Stomach (tissue), 9 donors: ENCODE results near the gene MYH9. TPM values are rescaled to one million over a fixed set of nuclear protein-coding genes. Genes with fewer than 3 reads are reported as not detected.

Experiments
- DNase-seq, 2 donors: peaks; one replicate each; pipeline versions ENCODE4 v3.0.0 to v3.0.0-alpha.2; 2013 to 2019
- H3K27ac ChIP-seq, 5 donors: fragments of 200-600 bp in 4 of 5; sonication (generic) in 4 of 5; one replicate each; pipeline ENCODE4 v1.5.1; 2013 to 2019; ENCODE audit warnings: mild to moderate bottlenecking in 1 of 5, moderate library complexity in 1 of 5
- H3K27me3 ChIP-seq, 3 donors: fragments of 200-600 bp; sonication (generic); one replicate each; pipeline ENCODE4 v1.5.1; 2017 to 2019; ENCODE audit warnings: mixed run types in 1 of 3
- H3K36me3 ChIP-seq, 4 donors: fragments of 200-600 bp; sonication (generic); 1 replicate in 3 of 4; 2 replicates in 1 of 4; pipeline ENCODE4 v1.5.1; 2016 to 2019
- H3K4me1 ChIP-seq, 4 donors: fragments of 200-600 bp; sonication (generic); one replicate each; pipeline ENCODE4 v1.5.1; 2016 to 2019
- H3K4me3 ChIP-seq, 4 donors: fragments of 200-600 bp; sonication (generic) in 3 of 4; one replicate each; pipeline ENCODE4 v1.5.1; 2016 to 2019; ENCODE audit warnings: mild to moderate bottlenecking in 1 of 4
- H3K9me3 ChIP-seq, 4 donors: fragments of 200-600 bp; sonication (generic); one replicate each; pipeline ENCODE4 v1.5.1; 2016 to 2019
- EP300 ChIP-seq: sonication (generic); formaldehyde crosslinking; IDR thresholded peaks from one replicate; pipeline ENCODE4 v1.6.1; 2017; ENCODE audit warnings: antibody characterized with exemption
- POLR2A ChIP-seq, 4 donors: fragments of 450-650 bp; IDR thresholded peaks; one replicate each; pipeline ENCODE4 v1.6.1; 2016; ENCODE audit warnings: antibody characterized with exemption in 4 of 4, control low read depth in 2 of 4, mild to moderate bottlenecking in 1 of 4, moderate library complexity in 1 of 4
- POLR2AphosphoS5 ChIP-seq, 3 donors: sonication (generic); formaldehyde crosslinking; IDR thresholded peaks; one replicate each; pipeline ENCODE4 v1.6.1; 2016; ENCODE audit warnings: antibody characterized with exemption in 3 of 3
- WGBS, 5 donors: extraction: QIAGEN DNeasy Blood & Tissue Kit in 3 of 5; methylation state at CpG; one replicate each; pipeline versions ENCODE4 v1.1.5 to v1.1.7; 2013 to 2018; 5-methylcytosine and 5-hydroxymethylcytosine counted together
- intact Hi-C: fragments of 100-400 bp; cut with DNase I; formaldehyde crosslinking; loops from one replicate; pipeline ENCODE4 v1.15.1; 2023; ENCODE audit warnings: low total_unique reads
- polyA plus RNA-seq, 3 donors: library from polyadenylated mRNA; stranded (reverse); fragments of 200-250 nt; gene quantifications; one replicate each; pipeline ENCODE4 v1.2.3, GENCODE V29; 2013
- total RNA-seq, 5 donors: library from RNA; depleted of rRNA; stranded (reverse); fragments of >200 nt; gene quantifications; one replicate each; pipeline versions ENCODE4 v1.1.0 to v1.2.3, GENCODE V29; 2014 to 2016
- TF ChIP-seq, protein P1 (sequence below), 7 experiments: fragments of 450-650 bp in 4 of 7; fragments of 200-600 bp in 3 of 7; sonication (generic) in 3 of 7; IDR thresholded peaks; one replicate each; pipeline ENCODE4 v1.5.1; 2016 to 2019; ENCODE audit warnings: antibody characterized with exemption in 7 of 7, control low read depth in 2 of 7, mild to moderate bottlenecking in 1 of 7
- donor health status: healthy with polysubstance abuse.
- donor health status: Bipolar disorder and iron deficiency.
- donor health status: healthy.

The MYH9 gene
- total and polyA plus RNA-seq, 8 donors: 46.7 to 620 (median 197) TPM

DNA sequence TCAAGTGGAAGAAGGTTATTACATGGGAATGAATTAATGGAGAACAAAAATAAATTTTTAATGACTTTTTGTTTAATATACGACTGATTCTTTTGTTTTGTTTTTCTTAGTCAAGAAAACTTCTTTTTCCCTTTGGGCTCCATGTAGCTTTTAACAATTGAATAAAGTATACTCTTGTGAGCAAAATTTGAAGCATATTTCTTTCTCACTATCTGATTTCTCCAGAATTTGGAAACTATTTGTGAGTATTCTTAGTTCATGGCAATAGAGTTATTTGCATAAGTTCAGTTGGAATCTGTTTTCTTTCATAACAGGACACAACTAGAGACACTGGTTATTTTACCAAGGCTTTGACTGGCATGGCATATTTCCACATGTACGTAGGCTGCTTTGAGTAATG is 138.6 kb downstream of the MYH9 start:
- TF ChIP-seq POLR2A (IDR thresholded peaks at IDR 0.05): no peak
- TF ChIP-seq EP300: no peak
- TF ChIP-seq, protein P1, sequence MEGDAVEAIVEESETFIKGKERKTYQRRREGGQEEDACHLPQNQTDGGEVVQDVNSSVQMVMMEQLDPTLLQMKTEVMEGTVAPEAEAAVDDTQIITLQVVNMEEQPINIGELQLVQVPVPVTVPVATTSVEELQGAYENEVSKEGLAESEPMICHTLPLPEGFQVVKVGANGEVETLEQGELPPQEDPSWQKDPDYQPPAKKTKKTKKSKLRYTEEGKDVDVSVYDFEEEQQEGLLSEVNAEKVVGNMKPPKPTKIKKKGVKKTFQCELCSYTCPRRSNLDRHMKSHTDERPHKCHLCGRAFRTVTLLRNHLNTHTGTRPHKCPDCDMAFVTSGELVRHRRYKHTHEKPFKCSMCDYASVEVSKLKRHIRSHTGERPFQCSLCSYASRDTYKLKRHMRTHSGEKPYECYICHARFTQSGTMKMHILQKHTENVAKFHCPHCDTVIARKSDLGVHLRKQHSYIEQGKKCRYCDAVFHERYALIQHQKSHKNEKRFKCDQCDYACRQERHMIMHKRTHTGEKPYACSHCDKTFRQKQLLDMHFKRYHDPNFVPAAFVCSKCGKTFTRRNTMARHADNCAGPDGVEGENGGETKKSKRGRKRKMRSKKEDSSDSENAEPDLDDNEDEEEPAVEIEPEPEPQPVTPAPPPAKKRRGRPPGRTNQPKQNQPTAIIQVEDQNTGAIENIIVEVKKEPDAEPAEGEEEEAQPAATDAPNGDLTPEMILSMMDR (IDR thresholded peaks at IDR 0.05): no peak
- TF ChIP-seq POLR2AphosphoS5 (IDR thresholded peaks at IDR 0.05): no peak
- no peak overlapping the region for H3K4me3 ChIP-seq
- 90 to 96% (median 94%) methylated on average over 2 of the region's 2 CpGs for WGBS, 5 donors
- H3K27me3 ChIP-seq: no peaks in the 10 kb centered on the region
- peak overlapping the region in 2 of 5 donors; percentile 68 to 74 for H3K27ac ChIP-seq
- no peaks in the 10 kb centered on the region for H3K9me3 ChIP-seq
- intact Hi-C loops: no loop called here
- peaks cover 19 to 35% (median 25%) of the 10 kb centered on the region in 4 donors for H3K4me1 ChIP-seq
- no peak for DNase-seq
- no peaks in the 10 kb centered on the region for H3K36me3 ChIP-seq

GRCh38 chr22:36247955-36248354 is 139.8 kb downstream of the MYH9 start:
- Histone ChIP-seq H3K9me3 (no peaks in the 10 kb centered on the region), H3K36me3 (no peaks in the 10 kb centered on the region), H3K4me3 (no peak overlapping the region), H3K4me1 (peaks cover 13 to 32% (median 19%) of the 10 kb centered on the region in 4 donors), H3K27ac (no peak overlapping the region), H3K27me3 (no peaks in the 10 kb centered on the region)
- intact Hi-C loops: no loop called here
- TF ChIP-seq POLR2A (IDR thresholded peaks at IDR 0.05) (no peak), POLR2AphosphoS5 (IDR thresholded peaks at IDR 0.05) (no peak), EP300 (no peak)
- TF ChIP-seq, protein P1 (IDR thresholded peaks at IDR 0.05): no peak
- 45 to 85% (median 70%) methylated on average over 5 of the region's 5 CpGs for WGBS, 5 donors
- no peak for DNase-seq

DNA sequence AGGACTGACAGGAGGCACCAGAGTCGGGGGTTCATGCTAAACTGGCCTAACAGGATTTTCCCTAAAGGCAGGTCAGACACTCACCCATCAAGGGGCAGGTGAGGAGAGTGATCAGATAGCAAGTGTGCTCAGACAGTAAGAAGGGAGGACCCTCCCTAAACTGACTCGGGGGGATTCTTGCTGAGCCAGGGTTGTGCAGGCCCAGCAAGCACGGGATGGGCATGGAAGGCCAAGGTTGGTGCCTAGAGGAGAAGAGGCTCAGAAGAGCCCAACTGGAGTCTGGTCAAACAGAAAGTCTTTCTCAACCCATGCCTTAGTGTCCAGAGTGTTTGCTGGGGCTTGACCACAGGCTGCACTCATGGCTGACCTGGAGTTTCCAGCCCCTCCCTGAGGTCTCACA is 141.0 kb downstream of the MYH9 start:
- no peaks in the 10 kb centered on the region for H3K36me3 ChIP-seq
- peaks cover 7 to 20% (median 11%) of the 10 kb centered on the region in 4 donors for H3K4me1 ChIP-seq
- H3K27me3 ChIP-seq: no peaks in the 10 kb centered on the region
- DNase-seq: no peak
- intact Hi-C loops: no loop called here
- TF ChIP-seq, protein P1 (IDR thresholded peaks at IDR 0.05): no peak
- TF ChIP-seq POLR2AphosphoS5 (IDR thresholded peaks at IDR 0.05) (no peak), POLR2A (IDR thresholded peaks at IDR 0.05) (no peak), EP300 (no peak)
- WGBS, 5 donors: 67 to 79% (median 73%) methylated on average over 3 of the region's 3 CpGs
- no peak overlapping the region for H3K4me3 ChIP-seq
- H3K9me3 ChIP-seq: no peaks in the 10 kb centered on the region
- H3K27ac ChIP-seq: no peak overlapping the region

DNA sequence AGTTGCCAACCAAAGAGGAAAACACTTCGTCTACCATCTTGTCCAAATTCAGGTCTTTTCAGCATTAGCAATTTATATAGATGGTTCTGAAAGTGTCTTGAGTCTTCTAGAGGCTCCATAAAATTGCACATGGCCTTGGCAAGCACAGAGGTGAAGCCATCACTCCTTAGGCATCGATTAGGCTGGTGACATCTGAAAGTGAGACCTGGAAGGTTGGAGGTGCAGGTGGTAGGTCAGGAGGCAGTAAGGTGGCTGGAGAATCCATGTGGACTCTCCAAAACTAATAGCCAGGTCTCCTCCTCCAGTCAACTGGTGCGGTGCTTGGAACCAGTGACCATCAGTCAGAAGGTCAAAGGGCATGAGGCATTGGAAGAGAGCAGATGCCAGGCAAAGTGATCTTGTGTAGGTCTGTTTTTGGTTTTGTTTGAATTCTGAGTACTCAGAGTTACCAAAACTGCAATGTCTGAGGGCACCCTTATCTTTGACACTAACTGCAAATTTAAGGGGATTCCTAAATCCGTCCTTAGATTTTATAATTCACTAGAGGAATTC is 141.9 kb downstream of the MYH9 start:
- H3K4me1 ChIP-seq: peaks cover 7 to 19% (median 11%) of the 10 kb centered on the region in 4 donors
- intact Hi-C loops: no loop called here
- WGBS, 5 donors: 63 to 90% (median 67%) methylated on average over 4 of the region's 4 CpGs
- no peak for DNase-seq
- no peak overlapping the region for H3K4me3 ChIP-seq
- TF ChIP-seq EP300 (no peak), POLR2AphosphoS5 (IDR thresholded peaks at IDR 0.05) (no peak), POLR2A (IDR thresholded peaks at IDR 0.05) (no peak)
- TF ChIP-seq, protein P1 (IDR thresholded peaks at IDR 0.05): no peak
- no peak overlapping the region for H3K27ac ChIP-seq
- H3K9me3 ChIP-seq: no peaks in the 10 kb centered on the region
- no peaks in the 10 kb centered on the region for H3K36me3 ChIP-seq
- no peaks in the 10 kb centered on the region for H3K27me3 ChIP-seq
